ENCODE results near the gene RNF207.

The RNF207 gene

GRCh38 chr1:6162773-6163172, 43.1 kb upstream of the RNF207 start:
- no peak for TF ChIP-seq CTCF (IDR thresholded peaks at IDR 0.05; ENCODE audit: insufficient read depth, low read length, poor library complexity, severe bottlenecking)
- Histone ChIP-seq H3K27me3 (replicated peaks; ENCODE audit: control insufficient read depth, insufficient read depth, low read length) (peaks cover 3% of the 10 kb centered on the region), H3K4me3 (replicated peaks; ENCODE audit: low read depth, low read length) (no peak overlapping the region), H3K36me3 (ENCODE audit: control insufficient read depth, insufficient read depth, low read length) (no peaks in the 10 kb centered on the region)
- no peak for DNase-seq (ENCODE audit: extremely low read depth, insufficient read length)

GRCh38 chr1:6163191-6163972, 42.5 kb upstream of the RNF207 start:
- Histone ChIP-seq H3K27me3 (replicated peaks; ENCODE audit: control insufficient read depth, insufficient read depth, low read length) (peaks cover 3% of the 10 kb centered on the region), H3K4me3 (replicated peaks; ENCODE audit: low read depth, low read length) (no peak overlapping the region), H3K36me3 (ENCODE audit: control insufficient read depth, insufficient read depth, low read length) (no peaks in the 10 kb centered on the region)
- no peak for TF ChIP-seq CTCF (IDR thresholded peaks at IDR 0.05; ENCODE audit: insufficient read depth, low read length, poor library complexity, severe bottlenecking)
- no peak for DNase-seq (ENCODE audit: extremely low read depth, insufficient read length)

- Histone ChIP-seq H3K27me3 (replicated peaks; ENCODE audit: control insufficient read depth, insufficient read depth, low read length) (peaks cover 3% of the 10 kb centered on the region), H3K4me3 (replicated peaks; ENCODE audit: low read depth, low read length) (no peak overlapping the region), H3K36me3 (ENCODE audit: control insufficient read depth, insufficient read depth, low read length) (no peaks in the 10 kb centered on the region)
- no peak for TF ChIP-seq CTCF (IDR thresholded peaks at IDR 0.05; ENCODE audit: insufficient read depth, low read length, poor library complexity, severe bottlenecking)
- no peak for DNase-seq (ENCODE audit: extremely low read depth, insufficient read length)
Measured at GRCh38 chr1:6163973-6164617, 41.8 kb upstream of the RNF207 start.

GRCh38 chr1:6165027-6165426, 40.9 kb upstream of the RNF207 start:
- Histone ChIP-seq H3K4me3 (replicated peaks; ENCODE audit: low read depth, low read length) (no peak overlapping the region), H3K27me3 (replicated peaks; ENCODE audit: control insufficient read depth, insufficient read depth, low read length) (peaks cover 3% of the 10 kb centered on the region), H3K36me3 (ENCODE audit: control insufficient read depth, insufficient read depth, low read length) (no peaks in the 10 kb centered on the region)
- DNase-seq (ENCODE audit: extremely low read depth, insufficient read length) = no peak
- no peak for TF ChIP-seq CTCF (IDR thresholded peaks at IDR 0.05; ENCODE audit: insufficient read depth, low read length, poor library complexity, severe bottlenecking)

- Histone ChIP-seq H3K4me3 (replicated peaks; ENCODE audit: low read depth, low read length) (no peak overlapping the region), H3K27me3 (replicated peaks; ENCODE audit: control insufficient read depth, insufficient read depth, low read length) (peaks cover 3% of the 10 kb centered on the region), H3K36me3 (ENCODE audit: control insufficient read depth, insufficient read depth, low read length) (no peaks in the 10 kb centered on the region)
- DNase-seq (ENCODE audit: extremely low read depth, insufficient read length) = no peak
- TF ChIP-seq CTCF (IDR thresholded peaks at IDR 0.05; ENCODE audit: insufficient read depth, low read length, poor library complexity, severe bottlenecking) = no peak
Measured at GRCh38 chr1:6165441-6165985, 40.4 kb upstream of the RNF207 start.
